Astrocyte (in vitro differentiated cells and primary cell): ENCODE results near the gene ZNF407. TPM values are rescaled to one million over a fixed set of nuclear protein-coding genes. Genes with fewer than 3 reads are reported as not detected.

Source experiments
- DNase-seq: peaks from one replicate; pipeline ENCODE4 v3.0.0-alpha.2; 2010; ENCODE audit warnings: low read depth
- FAIRE-seq: peaks from 2 replicates; lab custom pipeline; 2011; peaks lifted over from hg19 to GRCh38; lab: Jason Lieb, UNC
- H2AFZ ChIP-seq: 2 replicates; pipeline ENCODE4 v1.6.0; 2012; ENCODE audit warnings: low read depth, low read length, inconsistent platforms
- H3K27ac ChIP-seq: 2 replicates; pipeline ENCODE4 v1.5.1; 2011; ENCODE audit warnings: low read depth, low read length, inconsistent platforms
- H3K27me3 ChIP-seq: 2 replicates; pipeline ENCODE4 v1.6.0; 2011; ENCODE audit warnings: low read length, inconsistent platforms; ENCODE audit not compliant: insufficient read depth
- H3K36me3 ChIP-seq: 2 replicates; pipeline ENCODE4 v1.5.1; 2011; ENCODE audit warnings: low read length, inconsistent platforms; ENCODE audit not compliant: insufficient read depth
- H3K4me1 ChIP-seq: 2 replicates; pipeline ENCODE4 v1.5.1; 2011; ENCODE audit warnings: low read length, inconsistent platforms; ENCODE audit not compliant: insufficient read depth
- H3K4me2 ChIP-seq: 2 replicates; pipeline ENCODE4 v1.6.0; 2012; ENCODE audit warnings: low read length, inconsistent platforms
- H3K4me3 ChIP-seq: 2 replicates; pipeline ENCODE4 v1.5.1; 2011; ENCODE audit warnings: low read depth, mild to moderate bottlenecking, low read length, inconsistent platforms; ENCODE audit not compliant: insufficient read depth
- H3K79me2 ChIP-seq: 2 replicates; pipeline ENCODE4 v1.6.0; 2012; ENCODE audit warnings: mild to moderate bottlenecking, low read length, inconsistent platforms; ENCODE audit not compliant: insufficient read depth
- H3K9ac ChIP-seq: 2 replicates; pipeline ENCODE4 v1.6.0; 2012; ENCODE audit warnings: mild to moderate bottlenecking, low read length, inconsistent platforms
- H3K9me3 ChIP-seq: 2 replicates; pipeline ENCODE4 v1.5.1; 2012; ENCODE audit warnings: low read depth, mild to moderate bottlenecking, low read length, inconsistent platforms; ENCODE audit not compliant: insufficient read depth
- H4K20me1 ChIP-seq: 2 replicates; pipeline ENCODE4 v1.6.0; 2012; ENCODE audit warnings: low read length, inconsistent platforms; ENCODE audit not compliant: insufficient read depth
- H3K27ac Mint-ChIP-seq: one replicate; pipeline ENCODE4 v1.8.0; 2021; ENCODE audit warnings: mild to moderate bottlenecking, mixed read lengths; ENCODE audit not compliant: unreplicated experiment
- H3K27me3 Mint-ChIP-seq: one replicate; pipeline ENCODE4 v1.8.0; 2021; ENCODE audit warnings: low read depth, mixed read lengths; ENCODE audit not compliant: unreplicated experiment
- H3K36me3 Mint-ChIP-seq: one replicate; pipeline ENCODE4 v1.8.0; 2021; ENCODE audit warnings: low read depth, mixed read lengths; ENCODE audit not compliant: unreplicated experiment
- H3K4me1 Mint-ChIP-seq: one replicate; pipeline ENCODE4 v1.8.0; 2021; ENCODE audit warnings: low read depth, mixed read lengths; ENCODE audit not compliant: unreplicated experiment
- H3K4me3 Mint-ChIP-seq: one replicate; pipeline ENCODE4 v1.8.0; 2021; ENCODE audit warnings: mild to moderate bottlenecking, moderate library complexity, mixed read lengths; ENCODE audit not compliant: unreplicated experiment
- H3K9me3 Mint-ChIP-seq: one replicate; pipeline ENCODE4 v1.8.0; 2021; ENCODE audit warnings: mild to moderate bottlenecking, mixed read lengths; ENCODE audit not compliant: unreplicated experiment
- CTCF ChIP-seq: IDR thresholded peaks from 2 replicates; pipeline ENCODE4 v1.5.1; 2011; ENCODE audit warnings: low read depth, mild to moderate bottlenecking, inconsistent platforms, low read length, moderate library complexity; ENCODE audit not compliant: insufficient read depth
- EZH2 ChIP-seq: IDR thresholded peaks from 2 replicates; pipeline ENCODE4 v1.6.1; 2012; ENCODE audit warnings: mild to moderate bottlenecking, low read length, inconsistent platforms; ENCODE audit not compliant: insufficient read depth
- total RNA-seq: library from RNA; stranded (reverse); gene quantifications from 2 replicates; pipeline ENCODE4 v1.2.1, GENCODE V29; 2021

The ZNF407 gene
- total RNA-seq, 1 donor from 2014 or later, result 13.8 TPM

GRCh38 chr18:74689251-74689650, 91.6 kb downstream of the ZNF407 start:
- Histone ChIP-seq H3K9me3 (no peaks in the 10 kb centered on the region), H3K27ac (no peak overlapping the region), H4K20me1 (peaks cover 8% of the 10 kb centered on the region), H2AFZ (no peak overlapping the region), H3K4me3 (no peak overlapping the region), H3K9ac (no peak overlapping the region), H3K4me1 (no peaks in the 10 kb centered on the region), H3K36me3 (no peaks in the 10 kb centered on the region), H3K4me2 (peak overlapping the region; percentile 2), H3K27me3 (no peaks in the 10 kb centered on the region), H3K79me2 (no peaks in the 10 kb centered on the region)
- Mint-ChIP-seq H3K27ac (no peak overlapping the region), H3K27me3 (no peaks in the 10 kb centered on the region), H3K4me1 (no peaks in the 10 kb centered on the region), H3K9me3 (no peaks in the 10 kb centered on the region), H3K4me3 (no peak overlapping the region), H3K36me3 (peaks cover 6% of the 10 kb centered on the region)
- DNase-seq (peak; percentile 64), FAIRE-seq (no peak)
- TF ChIP-seq EZH2 (no peak), CTCF (no peak)

- H3K4me3 Mint-ChIP-seq, result no peak overlapping the region
- H2AFZ ChIP-seq, result no peak overlapping the region
- no peaks in the 10 kb centered on the region for H3K36me3 ChIP-seq
- H3K36me3 Mint-ChIP-seq, result peaks cover 2% of the 10 kb centered on the region
- H4K20me1 ChIP-seq, result peaks cover 8% of the 10 kb centered on the region
- H3K27me3 Mint-ChIP-seq, result no peaks in the 10 kb centered on the region
- H3K4me1 ChIP-seq, result no peaks in the 10 kb centered on the region
- H3K27me3 ChIP-seq, result no peaks in the 10 kb centered on the region
- no peaks in the 10 kb centered on the region for H3K9me3 ChIP-seq
- no peak for DNase-seq
- H3K4me3 ChIP-seq, result no peak overlapping the region
- H3K27ac ChIP-seq, result no peak overlapping the region
- no peak overlapping the region for H3K9ac ChIP-seq
- no peaks in the 10 kb centered on the region for H3K9me3 Mint-ChIP-seq
- FAIRE-seq, result no peak
- no peaks in the 10 kb centered on the region for H3K4me1 Mint-ChIP-seq
- TF ChIP-seq CTCF (no peak), EZH2 (no peak)
- no peak overlapping the region for H3K27ac Mint-ChIP-seq
- H3K79me2 ChIP-seq, result no peaks in the 10 kb centered on the region
- no peak overlapping the region for H3K4me2 ChIP-seq
Observed at GRCh38 chr18:74692367-74693013, 94.8 kb downstream of the ZNF407 start.

GRCh38 chr18:74694436-74694835, 96.8 kb downstream of the ZNF407 start:
- DNase-seq (no peak), FAIRE-seq (no peak)
- Histone ChIP-seq H3K79me2 (no peaks in the 10 kb centered on the region), H3K36me3 (no peaks in the 10 kb centered on the region), H3K4me2 (no peak overlapping the region), H3K4me3 (no peak overlapping the region), H3K27ac (no peak overlapping the region), H3K9me3 (no peaks in the 10 kb centered on the region), H3K9ac (no peak overlapping the region), H2AFZ (no peak overlapping the region), H4K20me1 (peaks cover 13% of the 10 kb centered on the region), H3K4me1 (no peaks in the 10 kb centered on the region), H3K27me3 (no peaks in the 10 kb centered on the region)
- no peaks in the 10 kb centered on the region for H3K27me3 Mint-ChIP-seq
- peaks cover 4% of the 10 kb centered on the region for H3K36me3 Mint-ChIP-seq
- H3K27ac Mint-ChIP-seq, result no peak overlapping the region
- no peak overlapping the region for H3K4me3 Mint-ChIP-seq
- no peaks in the 10 kb centered on the region for H3K4me1 Mint-ChIP-seq
- TF ChIP-seq CTCF (no peak), EZH2 (no peak)
- H3K9me3 Mint-ChIP-seq, result no peaks in the 10 kb centered on the region
